ENCODE data around the gene CARM1.
A peak's percentile ranks its signal among the peaks of the same experiment; 100 is the strongest.
"Not testable (repeated sequence)": the region's sequence is repeated elsewhere in the genome, so short reads cannot be mapped to it uniquely, and the experiment has no call there.

The CARM1 gene

GRCh38 chr19:10945264-10945663, 73.9 kb downstream of the CARM1 start:
- FAIRE-seq (no peak), DNase-seq (ENCODE audit: insufficient read length, low spot score) (no peak)
- no peak for TF ChIP-seq CTCF (IDR thresholded peaks at IDR 0.05; ENCODE audit: insufficient read depth, missing control alignments)

- no peak for DNase-seq (ENCODE audit: insufficient read length, low spot score)
- TF ChIP-seq CTCF (IDR thresholded peaks at IDR 0.05; ENCODE audit: insufficient read depth, missing control alignments), result no peak
- FAIRE-seq, result no peak
Observed at GRCh38 chr19:10946958-10947657, 75.8 kb downstream of the CARM1 start.

- DNase-seq (ENCODE audit: insufficient read length, low spot score) (no peak), FAIRE-seq (no peak)
- TF ChIP-seq CTCF (IDR thresholded peaks at IDR 0.05; ENCODE audit: insufficient read depth, missing control alignments), result no peak
Observed at GRCh38 chr19:10952809-10953208, 81.5 kb downstream of the CARM1 start.

- FAIRE-seq; DNase-seq (ENCODE audit: insufficient read length, low spot score): not testable (repeated sequence)
Observed at GRCh38 chr19:10959277-10959968, 88.1 kb downstream of the CARM1 start.

GRCh38 chr19:10960314-10961072, 89.1 kb downstream of the CARM1 start, which contains the start of gene SMARCA4:
SMARCA4 (plus strand) TSS chr19:10961030; CDS start chr19:10984152, 23,122 bp downstream.
- no peak for TF ChIP-seq CTCF (IDR thresholded peaks at IDR 0.05; ENCODE audit: insufficient read depth, missing control alignments)
- DNase-seq (ENCODE audit: insufficient read length, low spot score) (peak; percentile 86), FAIRE-seq (no peak)

GRCh38 chr19:10961073-10961860, 89.9 kb downstream of the CARM1 start:
- no peak for TF ChIP-seq CTCF (IDR thresholded peaks at IDR 0.05; ENCODE audit: insufficient read depth, missing control alignments)
- FAIRE-seq (no peak), DNase-seq (ENCODE audit: insufficient read length, low spot score) (peak; percentile 57)

GRCh38 chr19:10962863-10963262, 91.5 kb downstream of the CARM1 start:
- DNase-seq (ENCODE audit: insufficient read length, low spot score) (no peak), FAIRE-seq (no peak)
- TF ChIP-seq CTCF (IDR thresholded peaks at IDR 0.05; ENCODE audit: insufficient read depth, missing control alignments), result no peak

All from D721Med (cell line).